Measurements from ENCODE around the gene CHRNA4.

DNA sequence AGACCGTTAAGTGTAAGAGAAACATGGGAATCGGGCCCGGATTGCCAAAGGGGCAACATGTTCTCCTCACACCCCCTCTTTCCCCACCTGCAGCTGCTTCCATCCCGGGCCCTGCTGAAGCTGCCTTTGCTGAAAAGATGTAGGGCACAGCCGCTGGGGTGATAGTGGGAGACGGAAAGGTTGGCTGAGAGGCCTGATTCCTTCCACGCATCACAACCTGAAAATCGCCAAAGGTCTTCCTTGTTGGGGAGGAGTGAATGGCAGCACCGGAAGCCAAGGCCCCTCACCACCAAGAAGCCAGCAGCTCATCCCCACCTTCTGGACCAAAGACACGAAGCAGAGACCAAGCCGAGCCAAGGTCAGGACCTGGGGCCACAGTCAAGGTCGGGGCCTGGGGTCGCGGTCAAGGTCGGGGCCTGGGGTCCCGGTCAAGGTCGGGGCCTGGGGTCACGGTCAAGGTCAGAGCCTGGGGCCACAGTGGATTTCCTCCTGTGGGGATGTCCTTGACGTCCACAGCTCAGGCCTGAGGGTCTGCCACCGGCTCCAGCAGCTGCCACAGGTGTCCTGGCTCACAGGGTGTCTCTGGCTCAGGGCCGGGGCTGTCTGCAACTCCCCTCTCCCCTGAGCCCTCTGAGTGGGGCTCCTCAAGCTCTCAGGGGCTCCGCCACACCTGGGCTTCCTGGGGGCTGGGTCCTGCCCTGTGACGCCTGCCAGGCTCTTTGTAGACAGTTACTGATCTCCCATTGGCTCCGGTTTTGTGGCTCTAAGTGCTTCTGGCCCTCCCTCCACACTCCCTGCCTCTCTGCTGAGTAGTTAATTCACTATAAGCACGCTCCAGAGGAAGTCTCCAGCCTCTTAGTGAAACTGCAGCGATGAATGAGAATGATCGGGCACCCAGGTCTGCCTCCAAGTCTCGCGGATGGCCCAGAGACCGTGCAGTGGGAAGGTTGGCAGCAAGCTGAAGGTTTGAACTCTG, 5.5 kb upstream of the CHRNA4 start:
- no peak for TF ChIP-seq POLR2A (IDR thresholded peaks at IDR 0.05; ENCODE audit: extremely low read depth, insufficient read length)
- TF ChIP-seq, protein P1, sequence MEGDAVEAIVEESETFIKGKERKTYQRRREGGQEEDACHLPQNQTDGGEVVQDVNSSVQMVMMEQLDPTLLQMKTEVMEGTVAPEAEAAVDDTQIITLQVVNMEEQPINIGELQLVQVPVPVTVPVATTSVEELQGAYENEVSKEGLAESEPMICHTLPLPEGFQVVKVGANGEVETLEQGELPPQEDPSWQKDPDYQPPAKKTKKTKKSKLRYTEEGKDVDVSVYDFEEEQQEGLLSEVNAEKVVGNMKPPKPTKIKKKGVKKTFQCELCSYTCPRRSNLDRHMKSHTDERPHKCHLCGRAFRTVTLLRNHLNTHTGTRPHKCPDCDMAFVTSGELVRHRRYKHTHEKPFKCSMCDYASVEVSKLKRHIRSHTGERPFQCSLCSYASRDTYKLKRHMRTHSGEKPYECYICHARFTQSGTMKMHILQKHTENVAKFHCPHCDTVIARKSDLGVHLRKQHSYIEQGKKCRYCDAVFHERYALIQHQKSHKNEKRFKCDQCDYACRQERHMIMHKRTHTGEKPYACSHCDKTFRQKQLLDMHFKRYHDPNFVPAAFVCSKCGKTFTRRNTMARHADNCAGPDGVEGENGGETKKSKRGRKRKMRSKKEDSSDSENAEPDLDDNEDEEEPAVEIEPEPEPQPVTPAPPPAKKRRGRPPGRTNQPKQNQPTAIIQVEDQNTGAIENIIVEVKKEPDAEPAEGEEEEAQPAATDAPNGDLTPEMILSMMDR (IDR thresholded peaks at IDR 0.05; ENCODE audit: low read depth, low read length): no peak
- TF ChIP-seq, protein P2, sequence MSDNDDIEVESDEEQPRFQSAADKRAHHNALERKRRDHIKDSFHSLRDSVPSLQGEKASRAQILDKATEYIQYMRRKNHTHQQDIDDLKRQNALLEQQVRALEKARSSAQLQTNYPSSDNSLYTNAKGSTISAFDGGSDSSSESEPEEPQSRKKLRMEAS (IDR thresholded peaks at IDR 0.05; ENCODE audit: low read depth, low read length): no peak
